ENCODE data around the gene CFAP141.
"Not testable (repeated sequence)": the region's sequence is repeated elsewhere in the genome, so short reads cannot be mapped to it uniquely, and the experiment has no call there.

The CFAP141 gene

GRCh38 chr1:154207262-154207661 lies 1.1 kb upstream of the CFAP141 start:
- DNase-seq: no peak

- not testable (repeated sequence) for DNase-seq
Measured at GRCh38 chr1:154205778-154206177, 355 bp downstream of the CFAP141 start.

GRCh38 chr1:154199563-154199879 lies 6.6 kb downstream of the CFAP141 start:
- DNase-seq: no peak

GRCh38 chr1:154198756-154199562 lies 7.2 kb downstream of the CFAP141 start:
- DNase-seq: no peak

GRCh38 chr1:154193821-154194220 lies 12.3 kb downstream of the CFAP141 start:
- no peak for DNase-seq

- no peak for DNase-seq
Measured at GRCh38 chr1:154192476-154192875, 13.7 kb downstream of the CFAP141 start.

- no peak for DNase-seq
Measured at GRCh38 chr1:154191990-154192461, 14.1 kb downstream of the CFAP141 start, which contains the start of gene TPM3. TPM3 (minus strand) TSS chr1:154192100; CDS start chr1:154192018, 82 bp downstream.

GRCh38 chr1:154190550-154190949 lies 15.6 kb downstream of the CFAP141 start:
- no peak for DNase-seq

GRCh38 chr1:154186852-154187501 lies 19.2 kb downstream of the CFAP141 start:
- no peak for DNase-seq

GRCh38 chr1:154186177-154186576 lies 20.0 kb downstream of the CFAP141 start:
- DNase-seq: peak; percentile 46

GRCh38 chr1:154183046-154183915 lies 22.9 kb downstream of the CFAP141 start:
- peak; percentile 90 for DNase-seq

- DNase-seq: peak; percentile 36
Measured at GRCh38 chr1:154182344-154183045, 23.6 kb downstream of the CFAP141 start.

GRCh38 chr1:154181944-154182343 lies 24.2 kb downstream of the CFAP141 start:
- DNase-seq: no peak

GRCh38 chr1:154179946-154180687 lies 26.0 kb downstream of the CFAP141 start:
- DNase-seq: no peak

- no peak for DNase-seq
Measured at GRCh38 chr1:154178911-154179811, 27.0 kb downstream of the CFAP141 start.

- no peak for DNase-seq
Measured at GRCh38 chr1:154178013-154178412, 28.1 kb downstream of the CFAP141 start.

- DNase-seq: no peak
Measured at GRCh38 chr1:154176337-154176736, 29.8 kb downstream of the CFAP141 start.

- DNase-seq: no peak
Measured at GRCh38 chr1:154174654-154175053, 31.5 kb downstream of the CFAP141 start.

- DNase-seq: no peak
Measured at GRCh38 chr1:154171880-154172279, 34.3 kb downstream of the CFAP141 start.

- DNase-seq: no peak
Measured at GRCh38 chr1:154171223-154171583, 34.9 kb downstream of the CFAP141 start.

Data from activated CD4-positive, alpha-beta T cell treated with anti-CD3 and anti-CD28 coated beads for 1 hour (primary cell).